ENCODE measurements around the gene NGEF. TPM values are rescaled to one million over a fixed set of nuclear protein-coding genes. Genes with fewer than 3 reads are reported as not detected.

The NGEF gene
- total RNA-seq, 1 experiment from 2014 or later = 3.9 TPM

GRCh38 chr2:233035426-233036161 is 22.5 kb upstream of the NGEF start:
- Histone ChIP-seq H3K27me3 (ENCODE audit: control insufficient read depth, insufficient read depth, low read length) (no peaks in the 10 kb centered on the region), H3K36me3 (replicated peaks; ENCODE audit: control insufficient read depth, insufficient read depth, low read length) (no peaks in the 10 kb centered on the region), H3K4me3 (ENCODE audit: insufficient read depth, low read depth, low read length) (no peak overlapping the region)
- no peak for DNase-seq

- no peaks in the 10 kb centered on the region for H3K27me3 ChIP-seq (ENCODE audit: control insufficient read depth, insufficient read depth, low read length)
These were observed 21.2 kb upstream of the NGEF start for GRCh38 chr2:233034091-233034882.

GRCh38 chr2:233033672-233034071 is 20.6 kb upstream of the NGEF start:
- Histone ChIP-seq H3K4me3 (ENCODE audit: insufficient read depth, low read depth, low read length) (no peak overlapping the region), H3K27me3 (ENCODE audit: control insufficient read depth, insufficient read depth, low read length) (no peaks in the 10 kb centered on the region), H3K36me3 (replicated peaks; ENCODE audit: control insufficient read depth, insufficient read depth, low read length) (no peaks in the 10 kb centered on the region)
- DNase-seq = no peak

More at GRCh38 chr2:233034091-233034882, 21.2 kb upstream of the NGEF start:
- Histone ChIP-seq H3K36me3 (replicated peaks; ENCODE audit: control insufficient read depth, insufficient read depth, low read length) (no peaks in the 10 kb centered on the region), H3K4me3 (ENCODE audit: insufficient read depth, low read depth, low read length) (no peak overlapping the region)
- no peak for DNase-seq

- Histone ChIP-seq H3K36me3 (replicated peaks; ENCODE audit: control insufficient read depth, insufficient read depth, low read length) (no peaks in the 10 kb centered on the region), H3K4me3 (ENCODE audit: insufficient read depth, low read depth, low read length) (no peak within 1 kb of the TSS), H3K27me3 (ENCODE audit: control insufficient read depth, insufficient read depth, low read length) (no peaks in the 10 kb centered on the region)
- no peak for DNase-seq
These were observed 19.7 kb upstream of the NGEF start, which contains the start of gene NEU2 for GRCh38 chr2:233032551-233033320. TSS of gene NEU2 (plus strand) at chr2:233032672. CDS start at chr2:233032672, 0 bp downstream.

GRCh38 chr2:233031556-233032500 is 18.8 kb upstream of the NGEF start:
- peak; percentile 77 for DNase-seq
- Histone ChIP-seq H3K27me3 (ENCODE audit: control insufficient read depth, insufficient read depth, low read length) (no peaks in the 10 kb centered on the region), H3K4me3 (ENCODE audit: insufficient read depth, low read depth, low read length) (no peak overlapping the region), H3K36me3 (replicated peaks; ENCODE audit: control insufficient read depth, insufficient read depth, low read length) (no peaks in the 10 kb centered on the region)

- DNase-seq = no peak
- Histone ChIP-seq H3K36me3 (replicated peaks; ENCODE audit: control insufficient read depth, insufficient read depth, low read length) (no peaks in the 10 kb centered on the region), H3K27me3 (ENCODE audit: control insufficient read depth, insufficient read depth, low read length) (no peaks in the 10 kb centered on the region), H3K4me3 (ENCODE audit: insufficient read depth, low read depth, low read length) (no peak overlapping the region)
These were observed 16.3 kb upstream of the NGEF start for GRCh38 chr2:233029321-233029720.

GRCh38 chr2:233026198-233026813 is 13.2 kb upstream of the NGEF start:
- no peak for DNase-seq
- Histone ChIP-seq H3K4me3 (ENCODE audit: insufficient read depth, low read depth, low read length) (no peak overlapping the region), H3K27me3 (ENCODE audit: control insufficient read depth, insufficient read depth, low read length) (no peaks in the 10 kb centered on the region), H3K36me3 (replicated peaks; ENCODE audit: control insufficient read depth, insufficient read depth, low read length) (no peaks in the 10 kb centered on the region)

- Histone ChIP-seq H3K36me3 (replicated peaks; ENCODE audit: control insufficient read depth, insufficient read depth, low read length) (no peaks in the 10 kb centered on the region), H3K27me3 (ENCODE audit: control insufficient read depth, insufficient read depth, low read length) (no peaks in the 10 kb centered on the region), H3K4me3 (ENCODE audit: insufficient read depth, low read depth, low read length) (no peak overlapping the region)
- no peak for DNase-seq
These were observed 12.7 kb upstream of the NGEF start for GRCh38 chr2:233025706-233026105.

- H3K27me3 ChIP-seq (ENCODE audit: control insufficient read depth, insufficient read depth, low read length) = no peaks in the 10 kb centered on the region
- no peaks in the 10 kb centered on the region for H3K36me3 ChIP-seq (replicated peaks; ENCODE audit: control insufficient read depth, insufficient read depth, low read length)
- no peak overlapping the region for H3K4me3 ChIP-seq (ENCODE audit: insufficient read depth, low read depth, low read length)
- no peak for DNase-seq
These were observed 10.8 kb upstream of the NGEF start for GRCh38 chr2:233023761-233024410.

GRCh38 chr2:233023007-233023760 is 10.1 kb upstream of the NGEF start:
- Histone ChIP-seq H3K4me3 (ENCODE audit: insufficient read depth, low read depth, low read length) (no peak overlapping the region), H3K36me3 (replicated peaks; ENCODE audit: control insufficient read depth, insufficient read depth, low read length) (no peaks in the 10 kb centered on the region), H3K27me3 (ENCODE audit: control insufficient read depth, insufficient read depth, low read length) (no peaks in the 10 kb centered on the region)
- no peak for DNase-seq

GRCh38 chr2:233022561-233022960 is 9.5 kb upstream of the NGEF start:
- no peaks in the 10 kb centered on the region for H3K27me3 ChIP-seq (ENCODE audit: control insufficient read depth, insufficient read depth, low read length)
- H3K4me3 ChIP-seq (ENCODE audit: insufficient read depth, low read depth, low read length) = no peak overlapping the region
- H3K36me3 ChIP-seq (replicated peaks; ENCODE audit: control insufficient read depth, insufficient read depth, low read length) = no peaks in the 10 kb centered on the region
- no peak for DNase-seq

- no peaks in the 10 kb centered on the region for H3K36me3 ChIP-seq (replicated peaks; ENCODE audit: control insufficient read depth, insufficient read depth, low read length)
- H3K27me3 ChIP-seq (ENCODE audit: control insufficient read depth, insufficient read depth, low read length) = no peaks in the 10 kb centered on the region
- no peak for DNase-seq
- no peak overlapping the region for H3K4me3 ChIP-seq (ENCODE audit: insufficient read depth, low read depth, low read length)
These were observed 8.7 kb upstream of the NGEF start for GRCh38 chr2:233021771-233022170.
